Measurements from ENCODE around the gene SPNS3.

Gene SPNS3

DNA sequence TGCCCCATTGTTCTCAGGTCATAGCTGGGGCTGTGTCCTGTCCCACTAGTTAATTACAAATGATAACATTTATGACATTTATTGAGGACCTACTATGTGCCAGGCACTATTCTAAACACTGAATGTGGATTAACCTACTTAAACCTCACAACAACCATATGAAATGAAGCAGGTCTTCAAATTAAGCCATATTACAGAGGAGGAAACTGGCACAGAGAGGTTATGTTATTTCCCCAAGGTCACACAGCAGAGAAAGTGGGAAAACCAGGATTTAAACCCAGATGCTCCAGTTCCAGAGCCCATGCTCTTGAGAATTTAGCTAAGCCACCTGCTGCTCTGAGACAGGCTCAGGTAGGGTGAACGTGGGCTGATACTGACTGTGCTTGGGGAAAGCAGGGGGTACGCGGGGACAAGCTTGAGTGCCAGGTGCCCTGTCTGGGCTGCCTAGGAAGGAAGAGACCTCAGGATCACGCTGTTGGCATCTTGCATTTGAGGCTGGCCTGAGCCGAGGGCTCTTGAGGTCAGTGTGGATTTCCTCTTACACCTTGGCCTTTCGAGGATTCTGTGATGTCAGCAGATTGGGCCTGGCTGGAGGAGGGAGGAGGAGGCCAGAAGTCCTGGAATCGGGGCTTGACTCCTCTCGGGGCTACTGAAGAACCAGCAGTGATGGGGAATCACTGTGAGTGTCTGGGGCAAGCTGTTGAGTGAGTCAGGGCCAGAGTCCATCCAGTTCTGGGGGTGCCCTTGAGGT is 73.8 kb downstream of the SPNS3 start:
- no peak for DNase-seq (ENCODE audit: low read depth, low spot score)

DNA sequence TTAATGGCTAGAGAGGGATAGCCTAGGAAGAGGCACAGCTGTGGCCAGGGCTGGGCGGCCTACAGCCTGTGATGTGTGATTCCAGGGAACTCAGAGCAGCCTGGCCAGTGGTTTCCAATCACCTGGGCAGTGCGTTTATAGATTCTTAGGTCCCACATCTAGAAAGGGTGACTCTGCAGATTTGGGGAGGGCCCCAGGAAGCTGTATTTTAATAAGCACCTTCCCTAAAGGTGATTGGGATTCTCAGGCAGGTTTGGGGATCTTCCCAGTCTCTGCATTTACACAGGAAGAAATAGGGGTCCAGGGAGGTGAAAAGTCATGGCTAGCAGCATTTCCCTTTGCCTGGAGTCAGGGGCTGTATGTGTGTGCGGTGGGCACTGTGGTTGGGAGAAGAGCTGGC is 74.5 kb downstream of the SPNS3 start:
- no peak for DNase-seq (ENCODE audit: low read depth, low spot score)

DNA sequence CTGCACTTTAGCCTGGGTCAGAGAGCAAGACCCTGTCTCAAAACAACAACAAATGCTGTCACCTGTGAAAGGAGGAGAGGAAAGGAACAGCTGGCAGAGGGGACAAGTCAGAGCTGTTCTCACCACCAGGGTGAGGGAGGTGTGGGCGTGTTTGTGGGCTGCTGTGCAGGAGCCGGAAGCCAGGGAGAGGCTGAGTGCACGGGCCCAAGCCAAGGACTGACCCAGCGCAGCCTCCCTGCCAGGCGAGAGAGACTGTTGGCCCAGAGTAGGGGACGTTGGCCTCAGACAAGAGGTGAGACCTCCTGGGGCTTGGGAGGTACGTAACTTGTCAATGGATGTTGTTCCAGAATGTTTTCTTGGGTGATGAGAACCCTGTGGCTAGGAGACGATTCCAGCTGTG is 75.7 kb downstream of the SPNS3 start:
- no peak for DNase-seq (ENCODE audit: low read depth, low spot score)

DNA sequence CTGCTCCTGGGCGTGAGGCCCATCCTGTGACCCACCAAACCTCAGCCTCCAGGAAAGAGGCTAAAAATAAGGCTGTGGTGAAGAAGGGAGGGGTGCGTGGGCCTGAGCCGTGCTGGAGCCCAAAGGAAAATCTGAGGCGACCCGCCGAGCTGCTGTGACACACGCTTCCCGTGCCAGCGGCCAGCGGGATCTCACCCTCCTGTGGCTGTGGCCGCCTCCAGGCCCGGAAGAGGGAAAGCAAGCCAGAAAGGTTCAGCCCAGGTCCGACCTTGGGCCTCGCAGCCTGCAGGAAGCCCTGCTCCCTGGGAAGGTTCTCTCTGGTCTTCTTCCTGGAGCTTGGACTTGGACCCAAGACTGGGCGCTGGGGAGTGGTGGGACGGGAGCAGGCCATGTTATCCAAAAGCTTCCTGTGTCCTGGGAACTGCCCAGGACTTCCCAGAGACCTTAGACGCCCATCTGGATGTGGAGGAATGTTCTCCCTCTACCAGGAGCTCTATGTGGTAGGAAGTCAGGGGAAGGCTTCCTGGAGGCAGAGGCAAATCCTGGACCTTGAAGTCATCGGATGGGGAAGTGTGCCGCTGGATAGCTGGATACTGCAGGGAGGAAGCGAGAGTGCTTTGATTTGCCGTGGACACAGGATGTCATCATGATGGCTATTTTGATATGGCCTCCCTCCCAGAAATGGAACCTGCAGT is 76.3 kb downstream of the SPNS3 start:
- DNase-seq (ENCODE audit: low read depth, low spot score) = no peak

DNA sequence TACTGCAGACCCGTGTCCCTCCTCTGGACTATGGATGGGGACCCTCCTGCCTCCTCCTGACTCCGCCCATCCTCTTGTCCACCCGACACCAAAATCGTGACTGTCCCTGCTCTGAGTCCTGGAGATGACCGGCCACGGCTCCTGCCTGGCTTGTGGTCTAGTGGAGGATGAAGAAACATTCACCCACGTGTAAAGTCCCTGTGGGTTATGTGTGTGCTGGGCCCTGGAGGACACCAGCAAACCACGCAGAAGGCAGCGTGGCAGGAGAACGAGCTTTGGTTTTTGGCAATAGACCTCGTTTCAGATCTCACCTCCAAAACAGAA is 76.8 kb downstream of the SPNS3 start:
- no peak for DNase-seq (ENCODE audit: low read depth, low spot score)

DNA sequence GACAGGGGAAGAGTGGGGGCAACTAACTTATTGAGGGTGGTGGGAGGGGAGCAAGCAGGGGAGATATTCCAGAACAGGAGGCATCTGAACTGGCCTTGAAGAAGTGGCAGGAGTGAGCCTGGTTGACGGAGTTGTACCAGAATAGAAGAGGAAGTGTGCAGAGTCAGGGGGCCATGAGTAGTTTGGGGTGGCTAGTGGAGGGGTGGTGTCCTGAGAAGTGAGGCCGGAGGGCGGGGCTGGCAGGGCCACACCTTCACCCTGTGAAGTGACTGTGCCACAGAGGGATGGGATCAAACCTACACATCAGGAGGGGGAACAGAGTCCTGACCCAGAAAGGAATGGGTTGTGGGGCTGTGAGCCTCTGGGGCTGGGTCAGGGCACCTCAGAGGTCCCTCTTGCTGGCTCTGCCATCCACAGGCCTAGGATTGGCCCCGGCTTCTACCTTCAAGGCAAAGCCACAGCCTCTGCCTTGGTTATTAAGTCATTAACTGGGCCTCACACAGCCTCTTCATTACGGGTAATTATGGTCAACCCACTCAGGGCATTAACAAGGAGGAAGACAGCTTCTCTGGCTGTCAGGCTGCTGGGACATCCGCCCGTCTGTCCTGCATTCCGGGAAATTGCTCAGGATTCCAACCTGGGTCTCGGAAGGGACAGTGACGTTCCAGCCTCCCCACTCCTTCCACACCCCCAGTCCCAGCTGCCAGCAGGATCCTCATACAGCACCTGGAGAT is 77.6 kb downstream of the SPNS3 start:
- no peak for DNase-seq (ENCODE audit: low read depth, low spot score)

DNA sequence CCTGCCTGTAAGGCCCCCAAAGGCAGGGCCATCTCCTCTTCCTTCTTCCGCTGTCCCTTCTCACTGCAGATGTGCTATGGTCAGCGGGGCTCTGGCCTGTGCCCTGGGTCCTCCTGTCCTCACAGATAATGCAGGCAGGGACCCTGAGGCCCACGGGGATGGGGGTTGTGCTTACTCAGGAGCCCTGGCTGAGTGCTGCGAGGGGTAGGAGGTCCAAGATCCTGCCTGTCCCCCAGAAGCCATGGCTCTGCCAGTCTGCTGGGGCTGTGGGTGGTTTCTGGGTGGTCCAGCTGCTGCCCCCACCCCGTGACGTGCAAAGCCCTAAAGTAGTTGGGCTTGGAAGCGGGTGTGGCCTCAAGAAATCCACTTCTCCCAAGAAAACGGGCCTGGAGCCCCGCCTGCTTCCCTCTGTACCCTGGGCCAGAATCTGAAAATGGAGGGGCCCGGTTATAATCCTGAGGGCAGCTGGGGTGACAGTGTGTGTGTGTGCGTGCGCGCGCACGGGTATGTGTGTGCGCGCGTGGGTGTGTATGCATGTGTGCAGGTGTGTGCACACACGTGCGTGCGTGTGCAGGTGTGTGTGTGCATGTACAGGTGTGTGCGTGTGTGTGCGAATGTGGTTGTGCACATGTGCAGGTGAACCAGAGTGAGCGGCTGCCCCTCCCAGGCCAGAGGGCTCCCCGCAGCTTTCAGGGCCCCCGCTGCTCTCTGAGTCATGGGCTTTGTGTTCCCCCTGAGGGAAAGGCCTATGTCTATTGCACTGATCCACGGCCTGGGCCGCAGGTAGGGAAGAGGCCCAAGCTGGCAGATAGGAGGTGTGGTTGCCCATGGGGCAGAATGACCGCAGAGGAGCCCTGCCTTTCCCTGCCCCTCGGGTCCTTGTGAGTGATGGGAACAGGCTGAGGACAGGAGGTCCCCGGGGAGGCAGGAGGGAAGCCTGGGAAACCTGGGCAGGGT is 78.7 kb downstream of the SPNS3 start:
- no peak for DNase-seq (ENCODE audit: low read depth, low spot score)

DNA sequence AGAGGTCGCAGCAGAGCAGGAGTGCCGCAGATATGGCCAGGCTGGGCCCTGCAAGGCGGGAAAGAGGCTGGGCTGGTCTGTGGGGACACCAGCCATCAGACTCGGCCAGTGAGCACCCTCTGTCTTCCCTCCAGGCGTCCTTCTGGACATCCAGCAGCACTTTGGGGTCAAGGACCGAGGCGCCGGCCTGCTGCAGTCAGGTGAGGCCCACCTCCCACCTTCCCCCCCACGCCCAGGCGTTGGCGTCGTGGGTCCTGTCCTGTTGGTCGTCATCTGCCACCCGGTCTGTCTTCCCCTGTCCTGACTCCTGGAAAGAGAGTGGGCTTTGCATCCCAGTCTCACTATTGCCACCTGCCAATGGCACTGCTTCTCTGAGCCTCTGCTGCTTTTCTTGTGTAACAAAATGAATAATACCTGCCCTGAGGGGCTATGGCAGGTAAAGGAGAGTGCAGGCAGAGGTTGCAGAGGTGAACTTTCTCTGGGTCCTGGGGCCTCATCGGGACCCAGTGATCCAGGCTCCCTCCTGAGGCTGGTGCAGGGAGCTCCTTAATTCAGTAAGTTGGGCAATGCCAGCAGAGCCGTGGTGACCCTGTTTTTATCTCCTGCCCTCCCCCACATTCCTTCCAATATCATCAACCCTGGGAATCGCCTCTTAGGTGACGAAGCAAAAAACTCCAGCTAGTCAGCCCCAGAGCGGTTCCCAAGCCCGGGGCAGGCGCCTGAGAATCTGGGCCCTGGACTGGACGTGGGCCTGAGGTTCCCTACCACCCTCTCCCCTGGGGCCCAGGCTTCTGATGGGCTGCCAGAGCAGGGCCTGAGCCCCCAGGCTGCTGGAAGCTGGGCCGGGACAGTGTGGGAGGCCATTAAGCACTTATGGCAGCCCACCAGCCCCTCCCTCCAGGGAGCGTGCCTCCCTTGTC is 79.6 kb downstream of the SPNS3 start:
- peak; percentile 74 for DNase-seq (ENCODE audit: low read depth, low spot score)

DNA sequence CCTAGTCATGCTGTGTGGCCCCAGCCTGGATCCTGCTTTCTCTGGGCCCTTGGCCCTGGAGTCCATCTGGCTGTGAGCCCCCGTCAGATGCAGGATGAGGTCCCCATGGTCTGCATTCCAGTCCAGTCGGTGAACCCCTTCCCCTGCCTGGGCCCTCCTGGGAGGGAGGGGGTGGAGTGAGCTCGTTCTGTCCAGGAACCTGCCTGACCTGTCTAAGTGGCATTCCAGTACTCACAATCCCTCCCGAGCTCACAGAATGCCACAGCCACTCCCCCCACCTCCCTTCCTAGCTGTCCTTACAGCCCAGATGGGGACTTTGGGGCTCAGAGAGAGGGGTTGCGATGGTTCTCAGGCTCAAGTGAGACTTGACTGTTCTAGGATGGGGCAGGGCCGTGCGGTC is 80.5 kb downstream of the SPNS3 start:
- peak; percentile 89 for DNase-seq (ENCODE audit: low read depth, low spot score)

DNA sequence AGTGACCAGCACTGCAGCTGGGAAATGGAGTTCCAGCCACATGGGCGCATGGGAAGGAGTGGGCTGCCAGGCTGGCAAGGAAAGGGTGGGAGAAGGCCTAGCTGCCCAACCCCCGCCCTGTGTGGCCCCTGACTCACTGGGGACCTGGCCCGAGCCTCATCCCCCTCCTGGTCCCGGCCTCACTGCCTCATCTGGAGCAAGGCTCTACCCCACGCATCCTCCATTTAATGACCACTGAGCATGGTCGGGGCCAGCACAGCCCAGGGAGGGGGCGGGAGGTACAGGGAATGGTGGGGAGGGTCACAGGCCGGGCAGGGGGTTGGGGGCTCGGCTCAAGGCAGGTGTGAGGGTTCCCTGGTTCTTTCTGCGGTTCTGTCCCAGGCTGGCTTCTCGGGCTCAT is 81.0 kb downstream of the SPNS3 start:
- no peak for DNase-seq (ENCODE audit: low read depth, low spot score)

DNA sequence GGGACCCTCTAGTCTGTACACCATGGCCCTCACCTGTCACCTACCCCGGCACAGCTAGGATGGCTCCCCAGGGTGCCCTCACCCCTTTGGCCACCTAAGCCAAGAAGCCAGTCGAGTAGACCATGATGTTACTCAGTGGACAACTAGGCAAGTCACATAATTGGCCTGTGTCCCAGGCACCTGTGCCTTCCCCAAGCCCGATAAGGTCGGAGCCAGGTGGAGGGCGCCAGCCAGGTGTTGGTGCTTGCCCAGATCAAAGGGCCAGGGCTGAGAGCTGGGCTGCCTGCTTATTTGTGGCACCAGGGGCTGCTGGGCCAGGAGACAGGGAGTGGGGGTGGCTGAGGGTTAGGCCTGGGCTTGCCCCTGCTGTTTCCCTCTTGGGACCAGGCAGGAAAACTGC is 81.8 kb downstream of the SPNS3 start:
- DNase-seq (ENCODE audit: low read depth, low spot score) = no peak

DNA sequence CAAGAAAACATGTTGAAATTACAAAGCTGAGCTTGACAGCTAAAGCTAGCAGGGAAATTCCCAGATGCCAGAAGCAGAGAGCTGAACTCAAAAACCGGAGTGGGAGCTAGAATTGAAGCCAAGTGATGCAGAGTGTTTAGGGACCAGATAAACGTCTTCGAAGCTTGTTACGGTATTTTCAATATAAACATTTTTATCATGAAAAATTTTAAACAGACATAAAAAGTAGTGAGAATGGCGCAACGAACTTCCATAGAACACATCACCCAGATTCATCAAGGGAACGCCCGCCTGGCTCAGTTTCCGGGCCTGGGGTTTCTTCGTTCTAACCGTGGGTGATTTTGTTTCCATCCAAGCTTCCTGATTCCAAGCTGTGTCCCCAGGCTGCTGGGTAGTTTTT is 83.0 kb downstream of the SPNS3 start:
- DNase-seq (ENCODE audit: low read depth, low spot score) = no peak

DNA sequence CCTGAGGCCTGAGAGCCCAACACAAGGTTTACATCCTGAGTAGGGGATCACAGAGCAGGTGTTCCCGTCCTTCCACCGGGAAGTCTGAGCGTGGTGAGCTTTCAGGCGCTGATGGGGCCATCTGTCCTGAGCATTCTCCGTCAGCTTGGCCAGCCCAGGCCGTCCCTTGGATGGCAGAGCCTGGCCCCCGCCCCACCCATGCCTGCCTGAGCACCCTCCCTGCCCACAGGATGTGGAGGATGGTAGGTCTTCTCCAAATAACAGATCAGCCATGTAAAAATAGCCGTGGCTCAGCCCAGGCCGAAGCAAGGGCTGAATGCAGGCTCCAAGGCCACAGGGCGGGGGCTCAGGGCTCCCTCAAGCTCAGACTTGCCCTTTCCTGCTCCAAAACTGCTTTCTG is 85.2 kb downstream of the SPNS3 start:
- DNase-seq (ENCODE audit: low read depth, low spot score) = no peak

DNA sequence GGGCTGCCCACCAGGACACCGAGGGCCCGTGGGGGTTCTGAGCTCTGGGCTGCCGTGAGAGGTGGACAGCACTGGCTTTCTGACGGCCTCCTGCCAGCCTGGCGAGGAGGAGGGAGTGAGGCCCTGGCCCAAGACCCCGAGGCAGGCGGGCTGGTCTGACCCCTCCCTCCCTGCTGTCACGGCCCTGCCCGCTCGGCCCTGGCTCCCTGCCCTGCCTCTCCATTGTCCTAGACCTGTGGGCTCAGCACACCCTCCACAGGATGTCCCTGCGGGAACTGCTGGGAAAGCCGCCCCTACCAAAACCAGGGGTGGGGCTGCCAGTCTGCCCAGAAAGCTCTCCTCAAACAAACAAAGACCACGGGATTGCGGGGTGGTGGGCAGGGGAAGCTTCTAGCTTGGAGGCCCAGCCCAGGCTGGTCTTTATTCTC is 85.6 kb downstream of the SPNS3 start:
- no peak for DNase-seq (ENCODE audit: low read depth, low spot score)

DNA sequence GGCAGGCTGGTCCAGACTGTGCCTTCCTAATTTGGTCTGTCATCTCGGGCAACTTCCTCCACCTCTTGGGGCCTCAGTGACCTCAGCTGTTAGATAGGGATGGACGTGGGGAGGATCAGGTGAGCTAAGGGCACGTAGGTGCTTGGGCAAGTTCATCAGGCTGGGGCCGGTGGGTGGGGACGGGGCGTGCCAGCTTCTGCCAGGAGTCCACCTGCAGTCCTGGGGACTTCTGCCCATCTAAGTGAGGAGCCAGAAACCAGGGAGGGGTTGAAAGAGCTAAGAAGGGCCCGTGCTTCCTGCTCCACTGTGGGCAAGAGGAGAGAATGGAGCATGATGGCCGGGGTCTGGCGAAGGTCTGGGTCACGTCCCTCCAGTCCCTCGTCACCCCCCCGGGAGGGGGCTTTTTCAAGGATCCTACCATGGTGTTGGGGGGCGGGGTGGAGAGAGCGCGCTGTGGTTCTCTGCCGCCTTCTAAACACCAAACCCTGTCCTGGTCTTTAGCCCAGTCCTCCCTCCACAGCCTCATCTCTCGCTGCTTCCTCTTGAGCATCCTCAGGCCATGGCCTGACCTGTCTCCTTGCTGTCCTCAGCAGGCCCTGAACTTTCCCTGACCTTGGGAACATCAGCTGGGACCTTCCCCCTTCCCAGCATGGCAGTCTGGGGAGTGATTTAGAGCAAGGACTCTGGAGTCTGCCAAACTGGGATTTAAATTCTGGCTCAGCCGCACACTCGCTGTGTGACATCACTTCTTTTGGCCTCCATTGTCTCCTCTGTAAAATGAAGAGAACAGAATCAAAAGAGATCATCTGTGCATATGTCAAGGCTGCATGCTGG is 86.5 kb downstream of the SPNS3 start:
- no peak for DNase-seq (ENCODE audit: low read depth, low spot score)

DNA sequence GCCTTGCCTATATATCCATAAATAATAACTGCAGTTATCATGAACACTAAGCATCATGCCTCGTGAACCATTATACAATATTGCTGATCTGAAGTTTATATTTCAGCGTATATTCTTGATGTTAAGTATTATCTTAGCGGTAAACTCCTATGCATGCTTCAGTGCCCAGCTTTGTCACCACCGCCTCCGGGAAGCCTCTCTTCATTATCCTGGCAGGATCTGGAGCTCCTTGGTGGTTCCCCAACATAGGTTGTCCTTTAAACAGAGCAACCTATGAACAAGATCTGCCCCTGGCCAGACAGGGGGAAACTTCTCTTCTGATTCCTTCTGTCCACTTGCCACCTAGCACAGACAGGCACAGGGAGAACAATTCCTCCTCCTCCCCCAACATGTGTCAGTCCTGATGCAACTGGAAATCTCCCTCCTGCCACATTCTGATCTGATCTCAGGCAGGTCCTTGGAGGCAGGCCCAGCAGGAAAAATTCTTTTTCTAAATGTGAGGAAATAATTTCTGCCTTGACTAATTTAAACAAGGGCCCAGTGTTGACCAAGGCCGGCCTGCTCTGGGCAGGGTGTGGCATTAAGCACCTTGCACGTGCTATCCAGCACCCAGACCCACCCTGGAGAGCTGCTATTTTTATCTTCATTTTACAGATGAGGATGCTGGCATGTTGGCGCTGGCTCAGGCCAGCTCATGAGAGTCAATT is 87.3 kb downstream of the SPNS3 start:
- no peak for DNase-seq (ENCODE audit: low read depth, low spot score)

DNA sequence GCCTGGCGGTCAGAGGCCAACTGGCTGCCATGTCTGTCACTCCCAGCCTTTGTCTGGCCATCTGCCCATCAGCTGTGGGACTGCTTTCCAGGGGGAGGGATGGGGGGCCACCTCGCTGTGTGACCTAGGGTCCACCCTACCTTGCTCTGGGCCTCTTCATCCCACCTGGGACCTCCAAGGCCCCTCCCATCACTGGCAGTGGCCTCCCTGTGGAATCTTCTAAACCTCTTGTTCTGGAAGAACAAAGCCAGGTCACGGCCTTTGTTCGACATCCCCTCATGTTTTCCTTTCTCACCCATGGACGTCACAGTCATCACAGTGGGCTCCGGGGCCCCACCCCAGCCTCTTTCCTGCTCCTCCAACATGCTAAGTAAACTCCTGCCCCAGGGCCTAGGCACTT is 88.9 kb downstream of the SPNS3 start:
- DNase-seq (ENCODE audit: low read depth, low spot score) = no peak

DNA sequence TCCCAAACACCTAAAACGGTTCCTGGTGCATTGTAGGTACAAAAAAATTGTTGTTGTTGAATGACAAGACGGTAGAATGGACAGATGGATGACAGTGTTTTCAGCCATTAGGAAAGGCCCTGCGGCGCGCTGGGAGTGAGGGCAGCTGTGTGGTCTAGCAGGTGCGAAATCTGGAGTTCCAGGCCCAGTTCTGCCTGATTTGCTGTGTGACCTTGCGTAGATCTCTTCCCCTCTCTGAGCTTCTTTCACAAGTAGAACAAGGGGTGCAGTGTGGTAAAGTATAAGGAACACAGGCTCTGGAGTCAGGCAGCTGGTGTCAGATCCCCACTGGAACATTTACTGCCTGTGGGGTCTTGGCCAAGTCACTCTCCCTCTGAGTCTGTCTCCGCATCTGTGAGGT is 90.2 kb downstream of the SPNS3 start:
- DNase-seq (ENCODE audit: low read depth, low spot score) = no peak

Data from ELF-1 (cell line).